HCT116 (cell line): Measurements from ENCODE around the gene NXPH1.

Experiments
- CBX3 ChIP-seq: IDR thresholded peaks from 2 replicates; pipeline ENCODE4 v1.6.1; 2012; ENCODE audit warnings: low read depth
- CEBPB ChIP-seq: IDR thresholded peaks from 2 replicates; pipeline ENCODE4 v1.6.1; 2012; ENCODE audit warnings: low read depth
- CTCF ChIP-seq, 3 experiments: fragments of 200-600 bp in 1 of 3; sonication (generic) in 1 of 3; IDR thresholded peaks in 2 of 3; conservative IDR thresholded peaks in 1 of 3; 2 replicates each; pipeline ENCODE4 v1.5.1; 2012 to 2017; ENCODE audit warnings: low read depth in 2 of 3, low read length in 2 of 3, antibody characterized with exemption in 1 of 3, borderline replicate concordance in 1 of 3, control low read depth in 1 of 3, mild to moderate bottlenecking in 1 of 3, mixed read lengths in 1 of 3, mixed run types in 1 of 3, moderate library complexity in 1 of 3; ENCODE audit not compliant: insufficient read depth in 1 of 3
- EGR1 ChIP-seq: IDR thresholded peaks from 2 replicates; pipeline ENCODE4 v1.6.1; 2012; ENCODE audit warnings: low read depth
- EZH2 ChIP-seq: fragments of 200-600 bp; sonication (generic); IDR thresholded peaks from 2 replicates; pipeline ENCODE4 v1.6.1; 2017; ENCODE audit warnings: antibody characterized with exemption, mixed run types
- EZH2phosphoT487 ChIP-seq: fragments of 200-600 bp; IDR thresholded peaks from 2 replicates; pipeline ENCODE4 v1.6.1; 2018; ENCODE audit warnings: antibody characterized with exemption, borderline replicate concordance
- JUND ChIP-seq: IDR thresholded peaks from 2 replicates; pipeline ENCODE4 v1.6.1; 2012
- POLR2A ChIP-seq: IDR thresholded peaks from 2 replicates; pipeline ENCODE4 v1.7.0; 2011; ENCODE audit warnings: borderline replicate concordance; ENCODE audit not compliant: insufficient read depth, insufficient read length; ENCODE audit errors: extremely low read depth
- POLR2AphosphoS5 ChIP-seq: IDR thresholded peaks from 2 replicates; pipeline ENCODE4 v1.6.1; 2011; ENCODE audit warnings: mild to moderate bottlenecking, low read depth, low read length, moderate library complexity
- RAD21 ChIP-seq: IDR thresholded peaks from 2 replicates; pipeline ENCODE4 v1.6.1; 2012; ENCODE audit warnings: low read depth, mild to moderate bottlenecking
- SIN3A ChIP-seq: IDR thresholded peaks from 2 replicates; pipeline ENCODE4 v1.6.1; 2012; ENCODE audit warnings: low read depth
- YY1 ChIP-seq: IDR thresholded peaks from 2 replicates; pipeline ENCODE4 v1.6.1; 2011; ENCODE audit warnings: low read length, low read depth, moderate library complexity, mild to moderate bottlenecking; ENCODE audit not compliant: insufficient replicate concordance; ENCODE audit errors: extremely low read depth
- ZBTB33 ChIP-seq: IDR thresholded peaks from 2 replicates; pipeline ENCODE4 v1.6.1; 2011; ENCODE audit warnings: mild to moderate bottlenecking, low read length, moderate library complexity; ENCODE audit not compliant: insufficient replicate concordance; ENCODE audit errors: extremely low read depth

- no peak for TF ChIP-seq POLR2AphosphoS5
- no peak for TF ChIP-seq CEBPB
- TF ChIP-seq JUND, result no peak
- TF ChIP-seq CBX3, result no peak
- no peak for TF ChIP-seq CTCF (IDR thresholded peaks at IDR 0.05 in 2 of 3, conservative IDR thresholded peaks at IDR 0.05 in 1 of 3; ENCODE audit: borderline replicate concordance in 1 of 3, insufficient read depth in 1 of 3, low read depth in 2 of 3, low read length in 2 of 3)
- no peak for TF ChIP-seq POLR2A
- no peak for TF ChIP-seq ZBTB33
- no peak for TF ChIP-seq EZH2
- no peak for TF ChIP-seq EZH2phosphoT487
- TF ChIP-seq RAD21, result no peak
- no peak for TF ChIP-seq EGR1
- TF ChIP-seq YY1, result no peak
- TF ChIP-seq SIN3A, result no peak
Observed at GRCh38 chr7:8751557-8752231, 318.3 kb downstream of the NXPH1 start.
